ENCODE measurements around the gene MPHOSPH9.

Gene MPHOSPH9

GRCh38 chr12:123133701-123134100 lies 99.2 kb downstream of the MPHOSPH9 start:
- in situ Hi-C loops (cut with MboI; ENCODE audit: low sequenced_read_pairs) = no loop called here

- in situ Hi-C loops (cut with MboI; ENCODE audit: low sequenced_read_pairs) = no loop called here
These were observed 99.9 kb downstream of the MPHOSPH9 start for GRCh38 chr12:123132951-123133619.

- in situ Hi-C loops (cut with MboI; ENCODE audit: low sequenced_read_pairs) = no loop called here
These were observed 101.0 kb downstream of the MPHOSPH9 start for GRCh38 chr12:123131879-123132402.

GRCh38 chr12:123131291-123131832 lies 101.6 kb downstream of the MPHOSPH9 start:
- in situ Hi-C loops (cut with MboI; ENCODE audit: low sequenced_read_pairs) = no loop called here

GRCh38 chr12:123129621-123130020 lies 103.3 kb downstream of the MPHOSPH9 start:
- in situ Hi-C loops (cut with MboI; ENCODE audit: low sequenced_read_pairs) = no loop called here

- in situ Hi-C loops (cut with MboI; ENCODE audit: low sequenced_read_pairs) = no loop called here
These were observed 105.8 kb downstream of the MPHOSPH9 start for GRCh38 chr12:123127182-123127495.

GRCh38 chr12:123126294-123127181 lies 106.4 kb downstream of the MPHOSPH9 start:
- in situ Hi-C loops (cut with MboI; ENCODE audit: low sequenced_read_pairs) = no loop called here

GRCh38 chr12:123122626-123123025 lies 110.3 kb downstream of the MPHOSPH9 start:
- in situ Hi-C loops (cut with MboI; ENCODE audit: low sequenced_read_pairs) = no loop called here

- in situ Hi-C loops (cut with MboI; ENCODE audit: low sequenced_read_pairs) = no loop called here
These were observed 111.3 kb downstream of the MPHOSPH9 start for GRCh38 chr12:123121670-123122069.

- in situ Hi-C loops (cut with MboI; ENCODE audit: low sequenced_read_pairs) = no loop called here
These were observed 112.3 kb downstream of the MPHOSPH9 start for GRCh38 chr12:123120452-123121166.

GRCh38 chr12:123119808-123120207 lies 113.1 kb downstream of the MPHOSPH9 start:
- in situ Hi-C loops (cut with MboI; ENCODE audit: low sequenced_read_pairs) = no loop called here

- in situ Hi-C loops (cut with MboI; ENCODE audit: low sequenced_read_pairs) = no loop called here
These were observed 114.4 kb downstream of the MPHOSPH9 start for GRCh38 chr12:123118497-123118896.

- in situ Hi-C loops (cut with MboI; ENCODE audit: low sequenced_read_pairs) = no loop called here
These were observed 117.4 kb downstream of the MPHOSPH9 start for GRCh38 chr12:123115409-123116121.

GRCh38 chr12:123114304-123115083 lies 118.4 kb downstream of the MPHOSPH9 start:
- in situ Hi-C loops (cut with MboI; ENCODE audit: low sequenced_read_pairs) = no loop called here

GRCh38 chr12:123113026-123113425 lies 119.9 kb downstream of the MPHOSPH9 start:
- in situ Hi-C loops (cut with MboI; ENCODE audit: low sequenced_read_pairs) = no loop called here

GRCh38 chr12:123111498-123112165 lies 121.3 kb downstream of the MPHOSPH9 start:
- in situ Hi-C loops (cut with MboI; ENCODE audit: low sequenced_read_pairs) = no loop called here

- in situ Hi-C loops (cut with MboI; ENCODE audit: low sequenced_read_pairs) = no loop called here
These were observed 123.6 kb downstream of the MPHOSPH9 start for GRCh38 chr12:123109319-123109772.

GRCh38 chr12:123108682-123109066 lies 124.3 kb downstream of the MPHOSPH9 start:
- in situ Hi-C loops (cut with MboI; ENCODE audit: low sequenced_read_pairs) = no loop called here

All from HL-60/S4 treated with retinoic acid at 250 ng/mL for 4 days and 3 days (cell line).